Spleen (tissue), 11 donors: ENCODE measurements around the gene CNTROB. TPM values are rescaled to one million over a fixed set of nuclear protein-coding genes. Genes with fewer than 3 reads are reported as not detected.

Source experiments
- DNase-seq: peaks from one replicate; pipeline ENCODE4 v3.0.0-alpha.2; 2020
- H3K27ac ChIP-seq, 8 donors: fragments of 200-600 bp; sonication (generic) in 7 of 8; 1 replicate in 4 of 8; 2 replicates in 4 of 8; pipeline versions ENCODE4 v1.5.0 to v1.8.0; 2016 to 2021; ENCODE audit warnings: inconsistent platforms in 4 of 8, mild to moderate bottlenecking in 4 of 8, moderate library complexity in 1 of 8
- H3K27me3 ChIP-seq, 7 donors: fragments of 200-600 bp; sonication (generic) in 6 of 7; replicated peaks in 1 of 7; 1 replicate in 4 of 7; 2 replicates in 3 of 7; pipeline versions ENCODE4 v1.5.0 to v1.8.0; 2016 to 2021; ENCODE audit warnings: inconsistent platforms in 3 of 7, mild to moderate bottlenecking in 1 of 7
- H3K36me3 ChIP-seq, 6 donors: fragments of 200-600 bp; sonication (generic) in 5 of 6; 1 replicate in 4 of 6; 2 replicates in 2 of 6; pipeline versions ENCODE4 v1.5.0 to v1.8.0; 2016 to 2021; ENCODE audit warnings: inconsistent platforms in 2 of 6
- H3K4me1 ChIP-seq, 6 donors: fragments of 200-600 bp; sonication (generic) in 5 of 6; 1 replicate in 3 of 6; 2 replicates in 3 of 6; pipeline versions ENCODE4 v1.5.0 to v1.8.0; 2016 to 2021; ENCODE audit warnings: inconsistent platforms in 3 of 6
- H3K4me3 ChIP-seq, 8 donors: fragments of 200-600 bp; sonication (generic) in 7 of 8; 1 replicate in 4 of 8; 2 replicates in 4 of 8; pipeline versions ENCODE4 v1.5.0 to v1.8.0; 2016 to 2021; ENCODE audit warnings: inconsistent platforms in 4 of 8, mild to moderate bottlenecking in 4 of 8, moderate library complexity in 2 of 8
- H3K9me3 ChIP-seq, 8 donors: fragments of 200-600 bp; sonication (generic) in 7 of 8; 1 replicate in 4 of 8; 2 replicates in 4 of 8; pipeline versions ENCODE4 v1.5.0 to v1.8.0; 2016 to 2021; ENCODE audit warnings: inconsistent platforms in 4 of 8
- POLR2A ChIP-seq, 3 donors: fragments of 450-650 bp; IDR thresholded peaks; one replicate each; pipeline ENCODE4 v1.5.1; 2017; ENCODE audit warnings: antibody characterized with exemption in 3 of 3, mild to moderate bottlenecking in 1 of 3
- POLR2AphosphoS5 ChIP-seq, 3 donors: sonication (generic); formaldehyde crosslinking; IDR thresholded peaks; one replicate each; pipeline ENCODE4 v1.5.1; 2017; ENCODE audit warnings: antibody characterized with exemption in 3 of 3
- WGBS, 5 donors: extraction: QIAGEN DNeasy Blood & Tissue Kit in 3 of 5; methylation state at CpG; one replicate each; pipeline versions ENCODE4 v1.1.5 to v1.1.7; 2013 to 2018; 5-methylcytosine and 5-hydroxymethylcytosine counted together
- intact Hi-C: fragments of 100-400 bp; cut with DNase I; formaldehyde crosslinking; loops from one replicate; pipeline ENCODE4 v1.15.0; 2023; ENCODE audit warnings: low total_unique reads
- polyA plus RNA-seq, 3 donors: library from polyadenylated mRNA; stranded (reverse); fragments of 200-250 nt; gene quantifications; one replicate each; pipeline ENCODE4 v1.2.1, GENCODE V29; 2013
- total RNA-seq, 7 donors: library from RNA; depleted of rRNA in 3 of 7; stranded (reverse); fragments of >200 nt in 3 of 7; fragmentation: NEBNext Ultra II Directional in 4 of 7; extraction: Animal tissue kit (Norgen Biotek cat#: 25700) in 4 of 7; gene quantifications; one replicate each; pipeline versions ENCODE4 v1.1.0 to v1.2.1, GENCODE V29; 2016 to 2021
- TF ChIP-seq, protein P1 (sequence below), 11 experiments: fragments of 200-600 bp in 7 of 11; fragments of 450-650 bp in 4 of 11; sonication (generic) in 4 of 11; IDR thresholded peaks in 8 of 11; conservative IDR thresholded peaks in 3 of 11; 1 replicate in 7 of 11; 2 replicates in 4 of 11; pipeline versions ENCODE4 v1.4.0 to v1.8.0; 2016 to 2021; ENCODE audit warnings: antibody characterized with exemption in 11 of 11, inconsistent platforms in 4 of 11, mild to moderate bottlenecking in 1 of 11
- donor health status: healthy with polysubstance abuse.
- donor health status: DM: no; HTN: no; CAD: no; lungs with moderate emphysema.
- donor health status: DM: no; HTN: no; CAD: no.
- donor health status: Bipolar disorder and iron deficiency.
- donor health status: healthy.
- donor health status: DM: no; HTN: no; CAD: no.
- donor health status: DM: yes; HTN: yes; CAD: no.

Gene CNTROB
- total and polyA plus RNA-seq, 10 donors, result 19.6 to 27.1 (median 24.7) TPM

DNA sequence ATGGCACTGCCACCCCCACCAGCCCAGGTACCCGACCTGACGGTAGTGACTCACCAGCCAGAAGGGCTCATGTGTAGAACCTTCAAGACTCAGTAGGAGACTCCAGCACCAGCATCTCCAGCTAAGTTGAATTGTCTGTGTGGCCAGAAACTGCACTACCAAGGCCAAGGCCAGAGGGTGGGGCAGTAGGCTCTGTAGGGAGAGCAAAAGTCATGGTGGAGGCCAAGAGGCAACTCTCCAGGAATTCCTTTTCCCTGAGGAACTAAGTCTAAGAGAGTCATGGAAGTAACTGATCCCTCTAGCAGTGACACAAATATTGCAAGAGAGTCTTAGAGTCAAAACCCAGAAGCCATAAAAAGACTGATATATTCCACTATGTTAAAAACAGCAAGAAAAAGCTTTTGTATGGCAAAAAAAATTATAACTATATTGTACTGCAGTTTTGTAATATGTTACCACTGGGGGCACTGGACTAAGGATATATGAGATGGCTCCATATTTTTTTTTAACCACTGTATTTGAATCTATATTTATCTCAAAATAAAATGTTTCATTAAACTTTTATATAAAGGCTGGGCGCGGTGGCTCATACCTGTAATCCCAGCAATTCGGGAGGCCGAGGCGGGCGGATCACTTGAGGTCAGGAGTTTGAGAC lies 40.3 kb downstream of the CNTROB start:
- H3K9me3 ChIP-seq, result peaks cover 0 to 30% (median 25%) of the 10 kb centered on the region in 8 donors
- peaks cover 0 to 7% (median 0%) of the 10 kb centered on the region in 6 donors for H3K4me1 ChIP-seq
- peaks cover 0 to 12% (median 0%) of the 10 kb centered on the region in 7 donors for H3K27me3 ChIP-seq
- H3K36me3 ChIP-seq, result no peaks in the 10 kb centered on the region
- TF ChIP-seq POLR2A (IDR thresholded peaks at IDR 0.05) (no peak), POLR2AphosphoS5 (IDR thresholded peaks at IDR 0.05) (no peak)
- TF ChIP-seq, protein P1, sequence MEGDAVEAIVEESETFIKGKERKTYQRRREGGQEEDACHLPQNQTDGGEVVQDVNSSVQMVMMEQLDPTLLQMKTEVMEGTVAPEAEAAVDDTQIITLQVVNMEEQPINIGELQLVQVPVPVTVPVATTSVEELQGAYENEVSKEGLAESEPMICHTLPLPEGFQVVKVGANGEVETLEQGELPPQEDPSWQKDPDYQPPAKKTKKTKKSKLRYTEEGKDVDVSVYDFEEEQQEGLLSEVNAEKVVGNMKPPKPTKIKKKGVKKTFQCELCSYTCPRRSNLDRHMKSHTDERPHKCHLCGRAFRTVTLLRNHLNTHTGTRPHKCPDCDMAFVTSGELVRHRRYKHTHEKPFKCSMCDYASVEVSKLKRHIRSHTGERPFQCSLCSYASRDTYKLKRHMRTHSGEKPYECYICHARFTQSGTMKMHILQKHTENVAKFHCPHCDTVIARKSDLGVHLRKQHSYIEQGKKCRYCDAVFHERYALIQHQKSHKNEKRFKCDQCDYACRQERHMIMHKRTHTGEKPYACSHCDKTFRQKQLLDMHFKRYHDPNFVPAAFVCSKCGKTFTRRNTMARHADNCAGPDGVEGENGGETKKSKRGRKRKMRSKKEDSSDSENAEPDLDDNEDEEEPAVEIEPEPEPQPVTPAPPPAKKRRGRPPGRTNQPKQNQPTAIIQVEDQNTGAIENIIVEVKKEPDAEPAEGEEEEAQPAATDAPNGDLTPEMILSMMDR (IDR thresholded peaks at IDR 0.05 in 8 of 11, conservative IDR thresholded peaks at IDR 0.05 in 3 of 11), result no peak
- intact Hi-C loops, result no loop called here
- H3K4me3 ChIP-seq, result no peak overlapping the region
- H3K27ac ChIP-seq, result no peak overlapping the region
- no peak for DNase-seq
- 85 to 98% (median 95%) methylated on average over 8 of the region's 8 CpGs for WGBS, 5 donors

DNA sequence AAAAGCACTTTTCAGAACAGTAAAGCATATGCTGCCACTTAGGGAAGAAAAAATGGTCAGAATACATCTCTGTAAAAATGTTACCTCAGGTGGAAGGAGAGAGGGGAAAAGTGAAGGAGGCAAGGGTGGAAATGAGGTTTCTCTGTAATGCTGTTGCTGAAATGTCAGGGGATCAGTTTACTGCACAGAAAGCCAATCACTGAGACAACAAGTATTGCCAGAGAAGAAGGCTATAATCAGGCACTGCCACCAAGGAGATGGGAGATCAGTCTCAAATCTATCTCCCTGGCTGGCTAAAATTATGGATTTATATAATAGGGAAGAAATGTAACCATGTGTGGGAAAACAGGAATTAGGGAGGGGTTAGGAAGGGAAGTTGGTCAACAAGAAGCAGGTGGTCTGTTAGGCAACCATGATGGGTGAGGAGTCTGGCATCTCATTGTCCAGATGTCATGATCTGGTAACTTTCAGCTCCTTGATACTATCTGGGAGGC lies 42.7 kb downstream of the CNTROB start:
- Histone ChIP-seq H3K27ac (no peak overlapping the region), H3K4me3 (no peak overlapping the region), H3K9me3 (peaks cover 0 to 30% (median 25%) of the 10 kb centered on the region in 8 donors), H3K27me3 (peaks cover 0 to 12% (median 0%) of the 10 kb centered on the region in 7 donors), H3K4me1 (no peaks in the 10 kb centered on the region), H3K36me3 (no peaks in the 10 kb centered on the region)
- intact Hi-C loops, result no loop called here
- DNase-seq, result no peak
- no peak for TF ChIP-seq POLR2A (IDR thresholded peaks at IDR 0.05)
- TF ChIP-seq POLR2AphosphoS5 (IDR thresholded peaks at IDR 0.05), result no peak
- TF ChIP-seq, protein P1 (IDR thresholded peaks at IDR 0.05 in 8 of 11, conservative IDR thresholded peaks at IDR 0.05 in 3 of 11), result no peak

GRCh38 chr17:7977039-7977438 lies 45.0 kb downstream of the CNTROB start:
- WGBS, 5 donors, result 86 to 92% (median 88%) methylated on average over 4 of the region's 4 CpGs
- intact Hi-C loops, result no loop called here
- Histone ChIP-seq H3K4me3 (no peak overlapping the region), H3K36me3 (no peaks in the 10 kb centered on the region), H3K27ac (no peak overlapping the region), H3K4me1 (no peaks in the 10 kb centered on the region), H3K9me3 (peaks cover 0 to 30% (median 25%) of the 10 kb centered on the region in 8 donors), H3K27me3 (peaks cover 0 to 9% (median 0%) of the 10 kb centered on the region in 7 donors)
- DNase-seq, result no peak
- TF ChIP-seq POLR2AphosphoS5 (IDR thresholded peaks at IDR 0.05) (no peak), POLR2A (IDR thresholded peaks at IDR 0.05) (no peak)
- TF ChIP-seq, protein P1 (IDR thresholded peaks at IDR 0.05 in 8 of 11, conservative IDR thresholded peaks at IDR 0.05 in 3 of 11), result no peak

GRCh38 chr17:7977805-7978204 lies 45.8 kb downstream of the CNTROB start:
- no peak for DNase-seq
- no peak overlapping the region for H3K27ac ChIP-seq
- 80 to 93% (median 90%) methylated on average over 5 of the region's 5 CpGs for WGBS, 5 donors
- H3K4me3 ChIP-seq, result no peak overlapping the region
- intact Hi-C loops, result no loop called here
- H3K27me3 ChIP-seq, result peaks cover 0 to 10% (median 0%) of the 10 kb centered on the region in 7 donors
- peaks cover 0 to 30% (median 25%) of the 10 kb centered on the region in 8 donors for H3K9me3 ChIP-seq
- no peak for TF ChIP-seq POLR2AphosphoS5 (IDR thresholded peaks at IDR 0.05)
- TF ChIP-seq POLR2A (IDR thresholded peaks at IDR 0.05), result no peak
- TF ChIP-seq, protein P1 (IDR thresholded peaks at IDR 0.05 in 8 of 11, conservative IDR thresholded peaks at IDR 0.05 in 3 of 11), result no peak
- H3K4me1 ChIP-seq, result no peaks in the 10 kb centered on the region
- no peaks in the 10 kb centered on the region for H3K36me3 ChIP-seq
